Measurements from ENCODE around the gene PAX7. TPM values are rescaled to one million over a fixed set of nuclear protein-coding genes. Genes with fewer than 3 reads are reported as not detected.

The PAX7 gene
- total and polyA plus RNA-seq, 2 experiments from 2014 or later: 0.03 TPM; not detected in 1

GRCh38 chr1:18730321-18730720 lies 99.7 kb downstream of the PAX7 start (continued):
- no peak for TF ChIP-seq ZNF462 (CRISPR knock-in tag; IDR thresholded peaks at IDR 0.05)
- TF ChIP-seq NANOG (IDR thresholded peaks at IDR 0.05; ENCODE audit: borderline replicate concordance): no peak
- no peak for TF ChIP-seq EZH2phosphoT487 (IDR thresholded peaks at IDR 0.05; ENCODE audit: unreplicated experiment)
- TF ChIP-seq CREB1 (CRISPR knock-in tag; IDR thresholded peaks at IDR 0.05; ENCODE audit: low read depth): no peak

- H3F3A ChIP-seq (replicated peaks; ENCODE audit: low read depth): no peaks in the 10 kb centered on the region
- H3K27ac ChIP-seq (ENCODE audit: low read depth): no peak overlapping the region
- H3K4me3 ChIP-seq: no peak overlapping the region
- H3K9me2 ChIP-seq (ENCODE audit: insufficient read depth): no peaks in the 10 kb centered on the region
- peaks cover 14% of the 10 kb centered on the region for H3K27me3 Mint-ChIP-seq (ENCODE audit: insufficient read depth, low read depth, poor library complexity)
- no peaks in the 10 kb centered on the region for H3K9me3 Mint-ChIP-seq
- H3K4me2 ChIP-seq: no peak overlapping the region
- H3K79me2 ChIP-seq (replicated peaks; ENCODE audit: insufficient read depth): no peaks in the 10 kb centered on the region
- peaks cover 10% of the 10 kb centered on the region for H3K4me1 Mint-ChIP-seq
- H3K4me3 Mint-ChIP-seq: no peak overlapping the region
- H3K4me1 ChIP-seq (ENCODE audit: insufficient read depth): no peaks in the 10 kb centered on the region
- peak; percentile 32 for ATAC-seq
- no peaks in the 10 kb centered on the region for H4K20me1 ChIP-seq (replicated peaks; ENCODE audit: insufficient read depth)
- H3K27me3 ChIP-seq (ENCODE audit: insufficient read depth): no peaks in the 10 kb centered on the region
- no peak overlapping the region for H2AFZ ChIP-seq
- H3K36me3 ChIP-seq (ENCODE audit: insufficient read depth): no peaks in the 10 kb centered on the region
- DNase-seq (ENCODE audit: low spot score): no peak
- no peaks in the 10 kb centered on the region for H3K36me3 Mint-ChIP-seq (ENCODE audit: low read depth)
- H3K27ac Mint-ChIP-seq: no peak overlapping the region
- TF ChIP-seq STAT1 (IDR thresholded peaks at IDR 0.05; ENCODE audit: unreplicated experiment) (no peak), ZNF114 (CRISPR knock-in tag; IDR thresholded peaks at IDR 0.05) (no peak), ETS1 (IDR thresholded peaks at IDR 0.05) (no peak), EZH2 (IDR thresholded peaks at IDR 0.05; ENCODE audit: low read depth, unreplicated experiment) (no peak), REST (IDR thresholded peaks at IDR 0.05; ENCODE audit: unreplicated experiment) (no peak), JUNB (IDR thresholded peaks at IDR 0.05; ENCODE audit: unreplicated experiment) (no peak)
These were observed 100.5 kb downstream of the PAX7 start for GRCh38 chr1:18731148-18731547.
